ENCODE data around the gene RPGRIP1. TPM values are rescaled to one million over a fixed set of nuclear protein-coding genes. Genes with fewer than 3 reads are reported as not detected.

RPGRIP1 gene
- total and polyA plus RNA-seq, 2 donors from 2014 or later: 0.47 TPM; not detected in 1

DNA sequence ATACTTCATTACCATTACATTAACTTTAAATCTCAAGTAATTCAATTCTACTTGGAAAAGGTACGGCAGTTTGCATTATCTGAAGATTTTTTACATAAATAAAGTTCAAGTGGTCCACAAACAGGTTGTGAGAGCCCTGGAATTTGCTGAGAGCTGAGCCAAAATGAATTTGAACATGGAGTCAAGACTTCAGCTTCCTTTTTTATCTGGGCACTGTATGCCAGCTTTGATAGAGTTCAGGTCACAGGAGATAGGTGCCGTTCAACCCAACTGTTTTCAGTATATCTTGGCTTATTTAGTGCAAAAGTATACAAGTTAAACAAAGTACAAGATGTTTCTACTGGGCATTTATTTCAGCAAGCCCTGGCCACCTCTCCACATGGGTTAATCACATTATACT is 39.5 kb upstream of the RPGRIP1 start:
- no peak overlapping the region for H3K9ac ChIP-seq (ENCODE audit: low read length in 3 of 3)
- DNase-seq: no peak
- TF ChIP-seq, protein P1, sequence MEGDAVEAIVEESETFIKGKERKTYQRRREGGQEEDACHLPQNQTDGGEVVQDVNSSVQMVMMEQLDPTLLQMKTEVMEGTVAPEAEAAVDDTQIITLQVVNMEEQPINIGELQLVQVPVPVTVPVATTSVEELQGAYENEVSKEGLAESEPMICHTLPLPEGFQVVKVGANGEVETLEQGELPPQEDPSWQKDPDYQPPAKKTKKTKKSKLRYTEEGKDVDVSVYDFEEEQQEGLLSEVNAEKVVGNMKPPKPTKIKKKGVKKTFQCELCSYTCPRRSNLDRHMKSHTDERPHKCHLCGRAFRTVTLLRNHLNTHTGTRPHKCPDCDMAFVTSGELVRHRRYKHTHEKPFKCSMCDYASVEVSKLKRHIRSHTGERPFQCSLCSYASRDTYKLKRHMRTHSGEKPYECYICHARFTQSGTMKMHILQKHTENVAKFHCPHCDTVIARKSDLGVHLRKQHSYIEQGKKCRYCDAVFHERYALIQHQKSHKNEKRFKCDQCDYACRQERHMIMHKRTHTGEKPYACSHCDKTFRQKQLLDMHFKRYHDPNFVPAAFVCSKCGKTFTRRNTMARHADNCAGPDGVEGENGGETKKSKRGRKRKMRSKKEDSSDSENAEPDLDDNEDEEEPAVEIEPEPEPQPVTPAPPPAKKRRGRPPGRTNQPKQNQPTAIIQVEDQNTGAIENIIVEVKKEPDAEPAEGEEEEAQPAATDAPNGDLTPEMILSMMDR (IDR thresholded peaks at IDR 0.05; ENCODE audit: borderline replicate concordance, extremely low read depth, insufficient read depth): no peak

DNA sequence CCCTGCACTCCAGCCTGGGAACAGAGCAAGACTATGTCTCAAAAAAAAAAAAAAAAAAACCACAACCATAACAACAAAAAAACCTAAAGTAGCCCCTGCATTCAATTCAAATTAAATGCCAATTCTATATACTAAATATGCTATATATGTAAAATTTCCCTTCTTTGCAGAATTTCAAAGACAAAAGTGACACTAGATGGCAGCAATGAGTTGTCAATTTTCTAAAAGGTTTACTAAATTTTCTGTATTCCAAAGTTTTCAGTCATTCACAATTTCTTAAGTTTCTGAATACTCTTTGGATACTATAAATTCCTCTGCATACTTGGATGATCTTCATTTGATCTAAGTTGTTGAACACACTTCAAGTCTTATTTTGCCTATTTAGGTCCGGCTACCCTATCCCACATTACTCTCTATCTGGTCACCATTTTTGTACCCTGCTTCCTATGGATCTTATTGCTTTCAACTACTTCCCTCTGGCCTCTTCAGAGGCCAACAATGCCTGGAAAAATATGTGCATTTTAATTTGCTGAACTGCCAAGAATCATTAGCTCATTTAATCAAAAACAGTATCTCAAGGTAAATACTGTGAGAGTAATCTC is 38.6 kb upstream of the RPGRIP1 start:
- H3K4me1 ChIP-seq (ENCODE audit: control insufficient read depth in 2 of 3, insufficient read depth in 2 of 3, low read depth in 1 of 3, low read length in 3 of 3): peaks cover 0 to 13% (median 2%) of the 10 kb centered on the region in 3 donors
- H3K9me3 ChIP-seq (ENCODE audit: control insufficient read depth in 2 of 3, insufficient read depth in 1 of 3, low read length in 3 of 3): no peaks in the 10 kb centered on the region
- H3K27ac ChIP-seq (ENCODE audit: low read depth in 2 of 2, low read length in 2 of 2): no peak overlapping the region
- H3K9ac ChIP-seq (ENCODE audit: low read length in 3 of 3): no peak overlapping the region
- intact Hi-C loops (cut with DNase I): no loop called here
- no peak overlapping the region for H3K4me3 ChIP-seq (ENCODE audit: low read length in 3 of 3)
- peak in 1 of 5 donors; percentile 20 for DNase-seq
- H3K36me3 ChIP-seq (ENCODE audit: control insufficient read depth in 2 of 3, insufficient read depth in 3 of 3, low read length in 3 of 3): peaks cover 0 to 26% (median 3%) of the 10 kb centered on the region in 3 donors
- no peaks in the 10 kb centered on the region for H3K27me3 ChIP-seq (ENCODE audit: control insufficient read depth, insufficient read depth, low read length)
- TF ChIP-seq, protein P1 (IDR thresholded peaks at IDR 0.05; ENCODE audit: borderline replicate concordance, extremely low read depth, insufficient read depth): no peak
- no peak for FAIRE-seq

More for the DNA sequence above, 39.5 kb upstream of the RPGRIP1 start:
- intact Hi-C loops (cut with DNase I): no loop called here
- H3K9me3 ChIP-seq (ENCODE audit: control insufficient read depth in 2 of 3, insufficient read depth in 1 of 3, low read length in 3 of 3): no peaks in the 10 kb centered on the region
- no peaks in the 10 kb centered on the region for H3K27me3 ChIP-seq (ENCODE audit: control insufficient read depth, insufficient read depth, low read length)
- FAIRE-seq: no peak
- H3K36me3 ChIP-seq (ENCODE audit: control insufficient read depth in 2 of 3, insufficient read depth in 3 of 3, low read length in 3 of 3): peaks cover 0 to 26% (median 3%) of the 10 kb centered on the region in 3 donors
- no peak overlapping the region for H3K4me3 ChIP-seq (ENCODE audit: low read length in 3 of 3)
- no peak overlapping the region for H3K27ac ChIP-seq (ENCODE audit: low read depth in 2 of 2, low read length in 2 of 2)
- H3K4me1 ChIP-seq (ENCODE audit: control insufficient read depth in 2 of 3, insufficient read depth in 2 of 3, low read depth in 1 of 3, low read length in 3 of 3): peaks cover 0 to 14% (median 5%) of the 10 kb centered on the region in 3 donors

DNA sequence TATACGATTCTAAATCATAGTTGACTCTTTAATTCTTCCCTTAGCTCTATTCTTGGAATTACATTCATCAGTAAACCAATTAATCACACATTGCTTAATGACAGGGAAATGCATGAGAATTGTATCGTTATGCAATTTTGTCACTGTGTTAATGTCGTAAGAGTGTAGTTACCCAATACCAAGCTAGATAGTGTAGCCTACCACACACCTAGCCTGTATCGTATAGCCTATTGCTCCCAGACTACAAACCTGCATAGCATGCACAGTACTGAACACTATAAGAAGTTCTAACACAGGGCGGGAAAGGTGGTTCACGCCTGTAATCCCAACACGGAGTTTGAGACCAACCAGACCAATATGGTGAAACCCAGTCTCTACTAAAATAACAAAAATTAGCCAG is 35.3 kb upstream of the RPGRIP1 start:
- H3K4me1 ChIP-seq (ENCODE audit: control insufficient read depth in 2 of 3, insufficient read depth in 2 of 3, low read depth in 1 of 3, low read length in 3 of 3): peaks cover 0 to 2% (median 0%) of the 10 kb centered on the region in 3 donors
- H3K36me3 ChIP-seq (ENCODE audit: control insufficient read depth in 2 of 3, insufficient read depth in 3 of 3, low read length in 3 of 3): peaks cover 4 to 31% (median 6%) of the 10 kb centered on the region in 3 donors
- H3K4me3 ChIP-seq (ENCODE audit: low read length in 3 of 3): no peak overlapping the region
- H3K27ac ChIP-seq (ENCODE audit: low read depth in 2 of 2, low read length in 2 of 2): no peak overlapping the region
- FAIRE-seq: no peak
- no peak overlapping the region for H3K9ac ChIP-seq (ENCODE audit: low read length in 3 of 3)
- intact Hi-C loops (cut with DNase I): no loop called here
- TF ChIP-seq, protein P1 (IDR thresholded peaks at IDR 0.05; ENCODE audit: borderline replicate concordance, extremely low read depth, insufficient read depth): no peak
- DNase-seq: no peak
- H3K27me3 ChIP-seq (ENCODE audit: control insufficient read depth, insufficient read depth, low read length): no peaks in the 10 kb centered on the region
- no peaks in the 10 kb centered on the region for H3K9me3 ChIP-seq (ENCODE audit: control insufficient read depth in 2 of 3, insufficient read depth in 1 of 3, low read length in 3 of 3)
